Gastroesophageal sphincter (tissue), 4 donors: ENCODE measurements around the gene MEOX1. TPM values are rescaled to one million over a fixed set of nuclear protein-coding genes. Genes with fewer than 3 reads are reported as not detected.
A peak's percentile ranks its signal among the peaks of the same experiment; 100 is the strongest.

Experiments
- ATAC-seq: fragments of 150-250 bp; one replicate; pipeline ENCODE4 v1.9.1; 2016; ENCODE audit warnings: mild to moderate bottlenecking, moderate library complexity
- H3K27ac ChIP-seq, 4 donors: fragments of 200-600 bp; sonication (generic) in 3 of 4; 1 replicate in 3 of 4; 2 replicates in 1 of 4; pipeline ENCODE4 v1.5.1; 2016 to 2019
- H3K27me3 ChIP-seq: fragments of 200-600 bp; sonication (generic); one replicate; pipeline ENCODE4 v1.5.1; 2019
- H3K36me3 ChIP-seq, 2 donors: fragments of 200-600 bp; sonication (generic); one replicate each; pipeline ENCODE4 v1.5.1; 2019; ENCODE audit warnings: control low read depth in 1 of 2
- H3K4me1 ChIP-seq, 3 donors: fragments of 200-600 bp; sonication (generic); 1 replicate in 2 of 3; 2 replicates in 1 of 3; pipeline ENCODE4 v1.5.1; 2016 to 2019; ENCODE audit warnings: control low read depth in 2 of 3
- H3K4me3 ChIP-seq, 2 donors: fragments of 200-600 bp; sonication (generic); one replicate each; pipeline ENCODE4 v1.5.1; 2019; ENCODE audit warnings: mild to moderate bottlenecking in 1 of 2, moderate library complexity in 1 of 2
- H3K9me3 ChIP-seq, 3 donors: fragments of 200-600 bp; sonication (generic); one replicate each; pipeline ENCODE4 v1.5.1; 2017 to 2019; ENCODE audit warnings: control low read depth in 2 of 3
- EP300 ChIP-seq: sonication (generic); formaldehyde crosslinking; IDR thresholded peaks from one replicate; pipeline ENCODE4 v1.6.1; 2017; ENCODE audit warnings: antibody characterized with exemption, mild to moderate bottlenecking
- POLR2A ChIP-seq, 2 donors: fragments of 450-650 bp; IDR thresholded peaks; one replicate each; pipeline ENCODE4 v1.6.1; 2017; ENCODE audit warnings: antibody characterized with exemption in 2 of 2, mild to moderate bottlenecking in 2 of 2, moderate library complexity in 1 of 2
- POLR2AphosphoS5 ChIP-seq: sonication (generic); formaldehyde crosslinking; IDR thresholded peaks from one replicate; pipeline ENCODE4 v1.6.1; 2017; ENCODE audit warnings: antibody characterized with exemption
- WGBS, 2 donors: methylation state at CpG; one replicate each; pipeline ENCODE4 v1.1.5; 2018; ENCODE audit warnings: low coverage in 1 of 2; 5-methylcytosine and 5-hydroxymethylcytosine counted together
- total RNA-seq, 4 donors: library from RNA; depleted of rRNA; stranded (reverse); fragments of >200 nt; gene quantifications; one replicate each; pipeline ENCODE4 v1.1.0, GENCODE V29; 2016
- TF ChIP-seq, protein P1 (sequence below), 4 experiments: fragments of 200-600 bp in 2 of 4; fragments of 450-650 bp in 2 of 4; sonication (generic) in 1 of 4; IDR thresholded peaks; one replicate each; pipeline ENCODE4 v1.5.1; 2017 to 2019; ENCODE audit warnings: antibody characterized with exemption in 4 of 4, mild to moderate bottlenecking in 2 of 4, moderate library complexity in 2 of 4

The MEOX1 gene
- total RNA-seq, 4 donors from 2014 or later, result 5.3 to 11.8 (median 7.6) TPM

- Histone ChIP-seq H3K27me3 (peaks cover 21% of the 10 kb centered on the region), H3K9me3 (no peaks in the 10 kb centered on the region), H3K27ac (peak overlapping the region; percentile 22 to 84 (median 84)), H3K36me3 (no peaks in the 10 kb centered on the region), H3K4me1 (peaks cover 0 to 32% (median 8%) of the 10 kb centered on the region in 3 donors), H3K4me3 (peak overlapping the region; percentile 20 to 58)
- TF ChIP-seq, protein P1, sequence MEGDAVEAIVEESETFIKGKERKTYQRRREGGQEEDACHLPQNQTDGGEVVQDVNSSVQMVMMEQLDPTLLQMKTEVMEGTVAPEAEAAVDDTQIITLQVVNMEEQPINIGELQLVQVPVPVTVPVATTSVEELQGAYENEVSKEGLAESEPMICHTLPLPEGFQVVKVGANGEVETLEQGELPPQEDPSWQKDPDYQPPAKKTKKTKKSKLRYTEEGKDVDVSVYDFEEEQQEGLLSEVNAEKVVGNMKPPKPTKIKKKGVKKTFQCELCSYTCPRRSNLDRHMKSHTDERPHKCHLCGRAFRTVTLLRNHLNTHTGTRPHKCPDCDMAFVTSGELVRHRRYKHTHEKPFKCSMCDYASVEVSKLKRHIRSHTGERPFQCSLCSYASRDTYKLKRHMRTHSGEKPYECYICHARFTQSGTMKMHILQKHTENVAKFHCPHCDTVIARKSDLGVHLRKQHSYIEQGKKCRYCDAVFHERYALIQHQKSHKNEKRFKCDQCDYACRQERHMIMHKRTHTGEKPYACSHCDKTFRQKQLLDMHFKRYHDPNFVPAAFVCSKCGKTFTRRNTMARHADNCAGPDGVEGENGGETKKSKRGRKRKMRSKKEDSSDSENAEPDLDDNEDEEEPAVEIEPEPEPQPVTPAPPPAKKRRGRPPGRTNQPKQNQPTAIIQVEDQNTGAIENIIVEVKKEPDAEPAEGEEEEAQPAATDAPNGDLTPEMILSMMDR (IDR thresholded peaks at IDR 0.05), result peak in 1 of 4 experiments; percentile 27
- TF ChIP-seq EP300 (no peak), POLR2A (IDR thresholded peaks at IDR 0.05) (peak; percentile 39 to 46), POLR2AphosphoS5 (peak; percentile 53)
- WGBS, 2 donors, result 24% methylated on average over 6 of the region's 72 CpGs; no CpG with 5 or more reads in 1 of the 2 donors
- peak; percentile 86 for ATAC-seq
Measured at GRCh38 chr17:43645765-43646481, 15.8 kb downstream of the MEOX1 start.

DNA sequence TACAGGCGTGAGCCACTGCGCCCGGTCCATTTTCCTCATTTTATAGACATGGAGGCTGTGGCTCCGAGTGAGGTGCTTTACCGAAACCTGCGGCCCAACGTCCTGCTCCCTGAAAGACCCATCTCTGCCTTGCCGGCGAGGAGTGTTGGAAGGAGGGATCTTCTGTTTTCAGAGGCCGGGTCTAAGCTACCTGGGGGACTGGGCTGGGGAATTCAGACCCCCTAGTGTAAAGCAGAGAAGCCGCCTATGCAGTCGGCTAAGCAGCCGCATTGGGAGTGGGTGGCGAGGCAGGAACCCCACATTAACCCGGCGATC is 16.3 kb downstream of the MEOX1 start:
- H3K27me3 ChIP-seq, result peaks cover 21% of the 10 kb centered on the region
- 58 to 100% methylated on average over 1 to 6 of the region's 16 CpGs for WGBS, 2 donors
- H3K27ac ChIP-seq, result peak overlapping the region in 3 of 4 donors; percentile 83 to 84 (median 84)
- H3K4me1 ChIP-seq, result peaks cover 0 to 34% (median 8%) of the 10 kb centered on the region in 3 donors
- peak overlapping the region in 1 of 2 donors; percentile 58 for H3K4me3 ChIP-seq
- no peak for ATAC-seq
- TF ChIP-seq, protein P1 (IDR thresholded peaks at IDR 0.05), result no peak
- no peak for TF ChIP-seq POLR2AphosphoS5
- TF ChIP-seq EP300, result no peak
- TF ChIP-seq POLR2A (IDR thresholded peaks at IDR 0.05), result no peak
- no peaks in the 10 kb centered on the region for H3K36me3 ChIP-seq
- no peaks in the 10 kb centered on the region for H3K9me3 ChIP-seq

- H3K4me3 ChIP-seq, result no peak overlapping the region
- H3K36me3 ChIP-seq, result no peaks in the 10 kb centered on the region
- WGBS, 2 donors, result no CpG with 5 or more reads among the region's 4 CpGs
- ATAC-seq, result no peak
- peaks cover 21% of the 10 kb centered on the region for H3K27me3 ChIP-seq
- TF ChIP-seq POLR2A (IDR thresholded peaks at IDR 0.05) (no peak), POLR2AphosphoS5 (no peak), EP300 (no peak)
- TF ChIP-seq, protein P1 (IDR thresholded peaks at IDR 0.05), result no peak
- no peaks in the 10 kb centered on the region for H3K9me3 ChIP-seq
- peaks cover 0 to 34% (median 8%) of the 10 kb centered on the region in 3 donors for H3K4me1 ChIP-seq
- H3K27ac ChIP-seq, result no peak overlapping the region
Measured at GRCh38 chr17:43644081-43644480, 17.6 kb downstream of the MEOX1 start.

DNA sequence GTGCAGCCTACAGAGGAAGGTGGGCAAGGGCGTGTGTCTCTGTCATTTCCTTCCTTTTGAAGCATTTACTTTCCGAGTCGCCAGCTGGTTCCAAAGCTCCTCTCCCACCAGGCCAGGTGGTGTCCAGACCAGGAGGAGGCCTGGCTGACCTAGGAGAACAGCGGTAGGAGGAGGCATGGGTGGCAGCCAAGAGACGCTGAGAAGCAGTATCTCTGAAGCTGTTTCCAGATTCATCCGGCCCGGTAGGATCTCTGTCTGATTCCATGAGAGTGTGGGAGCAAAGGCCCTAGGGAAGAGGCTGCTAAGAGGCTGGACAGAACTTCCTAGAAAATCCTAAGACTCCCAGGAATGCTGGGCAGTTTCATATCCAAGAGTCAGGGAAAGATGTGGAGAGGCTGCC is 20.3 kb downstream of the MEOX1 start:
- H3K4me3 ChIP-seq, result no peak overlapping the region
- peaks cover 21% of the 10 kb centered on the region for H3K27me3 ChIP-seq
- no peak for ATAC-seq
- WGBS, 2 donors, result 100% methylated on average over 1 of the region's 7 CpGs; no CpG with 5 or more reads in 1 of the 2 donors
- TF ChIP-seq, protein P1 (IDR thresholded peaks at IDR 0.05), result no peak
- TF ChIP-seq POLR2AphosphoS5 (no peak), EP300 (no peak), POLR2A (IDR thresholded peaks at IDR 0.05) (no peak)
- H3K27ac ChIP-seq, result peak overlapping the region in 1 of 4 donors; percentile 44
- no peaks in the 10 kb centered on the region for H3K36me3 ChIP-seq
- no peaks in the 10 kb centered on the region for H3K9me3 ChIP-seq
- peaks cover 0 to 26% (median 0%) of the 10 kb centered on the region in 3 donors for H3K4me1 ChIP-seq
